Astrocyte (in vitro differentiated cells and primary cell): ENCODE results near the gene POLR2E.

ENCODE experiments used
- EZH2 ChIP-seq: IDR thresholded peaks from 2 replicates; pipeline ENCODE4 v1.6.1; 2012; ENCODE audit warnings: mild to moderate bottlenecking, low read length, inconsistent platforms; ENCODE audit not compliant: insufficient read depth
- TF ChIP-seq, protein P1 (sequence below): IDR thresholded peaks from 2 replicates; pipeline ENCODE4 v1.5.1; 2011; ENCODE audit warnings: low read depth, mild to moderate bottlenecking, inconsistent platforms, low read length, moderate library complexity; ENCODE audit not compliant: insufficient read depth

DNA sequence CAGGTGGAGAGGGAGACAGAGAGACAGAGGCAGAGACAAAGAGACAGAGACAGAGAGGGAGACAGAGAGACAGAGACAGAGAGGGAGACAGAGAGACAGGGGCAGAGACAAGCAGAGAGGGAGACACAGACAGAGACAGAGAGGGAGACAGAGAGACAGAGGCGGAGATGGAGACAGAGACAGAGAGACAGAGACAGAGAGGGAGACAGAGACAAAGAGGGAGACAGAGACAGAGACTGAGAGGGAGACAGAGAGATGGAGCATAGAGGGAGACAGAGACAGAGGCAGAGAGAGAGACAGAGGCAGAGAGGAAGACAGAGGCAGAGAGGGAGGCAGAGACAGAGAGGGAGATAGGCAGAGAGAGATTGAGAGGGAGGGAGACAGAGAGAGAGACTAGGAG is 49.6 kb upstream of the POLR2E start:
- TF ChIP-seq, protein P1, sequence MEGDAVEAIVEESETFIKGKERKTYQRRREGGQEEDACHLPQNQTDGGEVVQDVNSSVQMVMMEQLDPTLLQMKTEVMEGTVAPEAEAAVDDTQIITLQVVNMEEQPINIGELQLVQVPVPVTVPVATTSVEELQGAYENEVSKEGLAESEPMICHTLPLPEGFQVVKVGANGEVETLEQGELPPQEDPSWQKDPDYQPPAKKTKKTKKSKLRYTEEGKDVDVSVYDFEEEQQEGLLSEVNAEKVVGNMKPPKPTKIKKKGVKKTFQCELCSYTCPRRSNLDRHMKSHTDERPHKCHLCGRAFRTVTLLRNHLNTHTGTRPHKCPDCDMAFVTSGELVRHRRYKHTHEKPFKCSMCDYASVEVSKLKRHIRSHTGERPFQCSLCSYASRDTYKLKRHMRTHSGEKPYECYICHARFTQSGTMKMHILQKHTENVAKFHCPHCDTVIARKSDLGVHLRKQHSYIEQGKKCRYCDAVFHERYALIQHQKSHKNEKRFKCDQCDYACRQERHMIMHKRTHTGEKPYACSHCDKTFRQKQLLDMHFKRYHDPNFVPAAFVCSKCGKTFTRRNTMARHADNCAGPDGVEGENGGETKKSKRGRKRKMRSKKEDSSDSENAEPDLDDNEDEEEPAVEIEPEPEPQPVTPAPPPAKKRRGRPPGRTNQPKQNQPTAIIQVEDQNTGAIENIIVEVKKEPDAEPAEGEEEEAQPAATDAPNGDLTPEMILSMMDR: no peak
- TF ChIP-seq EZH2: no peak
